IMR-90 (cell line): ENCODE results near the gene BMP10. TPM values are rescaled to one million over a fixed set of nuclear protein-coding genes. Genes with fewer than 3 reads are reported as not detected.

Experiments used
- ATAC-seq: fragments of 200-7000 bp; cut with Tn5 transposase; 2 replicates; pipeline ENCODE4 v1.9.1; 2020; ENCODE audit warnings: low read depth, mild to moderate bottlenecking, moderate library complexity
- BruUV-seq: library from RNA; stranded (reverse); fragments of 400-500 nt; replicated peaks from 2 replicates; lab custom pipeline; 2021; lab: Mats Ljungman, UMichigan
- CTCF ChIA-PET: fragments of 300-600 bp; formaldehyde crosslinking; extraction: SDS; loops from one replicate; lab custom pipeline; 2021; ENCODE audit warnings: antibody characterized with exemption; lab: Yijun Ruan, JAX
- POLR2A ChIA-PET: fragments of 300-600 bp; sonication (Branson Sonifier 250); formaldehyde crosslinking; loops from one replicate; lab custom pipeline; 2022; ENCODE audit warnings: antibody characterized with exemption; ENCODE audit not compliant: unreplicated experiment; lab: Charles Lee
- DNase-seq: peaks from one replicate; pipeline ENCODE4 v3.0.0; 2013
- H2AFZ ChIP-seq: replicated peaks from 2 replicates; pipeline ENCODE3; 2013; ENCODE audit warnings: low read length, mild to moderate bottlenecking; ENCODE audit not compliant: poor library complexity
- H2AK5ac ChIP-seq: 2 replicates; pipeline ENCODE4 v1.6.1; 2013; ENCODE audit warnings: low read depth, low read length, inconsistent platforms
- H2AK9ac ChIP-seq: replicated peaks from 2 replicates; pipeline ENCODE3; 2013; ENCODE audit warnings: mild to moderate bottlenecking, low read depth, low read length, moderate library complexity; ENCODE audit not compliant: poor library complexity
- H2BK120ac ChIP-seq: 2 replicates; pipeline ENCODE4 v1.6.1; 2013; ENCODE audit warnings: low read depth, low read length, inconsistent platforms
- H2BK15ac ChIP-seq: 3 replicates; pipeline ENCODE4 v1.6.1; 2013; ENCODE audit warnings: low read depth, low read length, inconsistent platforms
- H2BK20ac ChIP-seq: 2 replicates; pipeline ENCODE4 v1.6.1; 2013; ENCODE audit warnings: low read depth, mild to moderate bottlenecking, inconsistent platforms, low read length, moderate library complexity
- H2BK5ac ChIP-seq: 2 replicates; pipeline ENCODE4 v1.6.1; 2013; ENCODE audit warnings: mild to moderate bottlenecking, low read depth, low read length, inconsistent platforms; ENCODE audit not compliant: poor library complexity, severe bottlenecking
- H3K14ac ChIP-seq: replicated peaks from 2 replicates; pipeline ENCODE4 v1.6.1; 2013; ENCODE audit warnings: low read depth, low read length, inconsistent platforms
- H3K18ac ChIP-seq: 2 replicates; pipeline ENCODE4 v1.6.1; 2013; ENCODE audit warnings: low read depth, low read length, control low read depth
- H3K23ac ChIP-seq: 2 replicates; pipeline ENCODE4 v1.6.1; 2013; ENCODE audit warnings: low read depth, low read length, inconsistent platforms
- H3K27ac ChIP-seq: 2 replicates; pipeline ENCODE4 v1.5.1; 2013; ENCODE audit warnings: mild to moderate bottlenecking, control low read depth, low read length; ENCODE audit not compliant: insufficient read depth
- H3K27me3 ChIP-seq: 2 replicates; pipeline ENCODE4 v1.6.1; 2013; ENCODE audit warnings: low read length; ENCODE audit not compliant: control insufficient read depth, insufficient read depth
- H3K36me3 ChIP-seq: 2 replicates; pipeline ENCODE4 v1.6.1; 2013; ENCODE audit warnings: low read length, mixed read lengths; ENCODE audit not compliant: control insufficient read depth, insufficient read depth
- H3K4ac ChIP-seq: 2 replicates; pipeline ENCODE4 v1.6.1; 2013; ENCODE audit warnings: low read depth, low read length, inconsistent platforms
- H3K4me1 ChIP-seq: 2 replicates; pipeline ENCODE4 v1.6.1; 2013; ENCODE audit warnings: low read length, mixed read lengths; ENCODE audit not compliant: control insufficient read depth, insufficient read depth
- H3K4me2 ChIP-seq: 2 replicates; pipeline ENCODE4 v1.6.1; 2013; ENCODE audit warnings: low read depth, mild to moderate bottlenecking, control low read depth, low read length, moderate library complexity
- H3K4me3 ChIP-seq: 2 replicates; pipeline ENCODE4 v1.5.1; 2013; ENCODE audit warnings: low read depth, mild to moderate bottlenecking, control low read depth, low read length, moderate library complexity; ENCODE audit not compliant: insufficient read depth
- H3K56ac ChIP-seq: 2 replicates; pipeline ENCODE4 v1.6.1; 2013; ENCODE audit warnings: low read length, inconsistent platforms; ENCODE audit not compliant: insufficient read depth; ENCODE audit errors: extremely low read depth
- H3K79me1 ChIP-seq, 2 experiments: 2 replicates each; pipeline ENCODE4 v1.6.1; 2013; ENCODE audit warnings: low read length in 2 of 2, inconsistent platforms in 1 of 2, low read depth in 1 of 2
- H3K9ac ChIP-seq: 2 replicates; pipeline ENCODE4 v1.6.1; 2013; ENCODE audit warnings: low read depth, low read length, control low read depth
- H3K9me1 ChIP-seq: 2 replicates; pipeline ENCODE4 v1.6.1; 2013; ENCODE audit warnings: low read length, inconsistent platforms; ENCODE audit not compliant: insufficient read depth
- H3K9me3 ChIP-seq: 2 replicates; pipeline ENCODE4 v1.6.1; 2013; ENCODE audit warnings: low read length; ENCODE audit not compliant: control insufficient read depth, insufficient read depth
- H4K20me1 ChIP-seq: 2 replicates; pipeline ENCODE4 v1.6.1; 2013; ENCODE audit warnings: low read length, inconsistent platforms; ENCODE audit not compliant: insufficient read depth
- H4K5ac ChIP-seq: 2 replicates; pipeline ENCODE4 v1.6.1; 2013; ENCODE audit warnings: mild to moderate bottlenecking, low read depth, low read length, control low read depth
- H4K8ac ChIP-seq, 2 experiments: 2 replicates each; pipeline ENCODE4 v1.6.1; 2013; ENCODE audit warnings: low read depth in 2 of 2, low read length in 2 of 2, control low read depth in 1 of 2, inconsistent platforms in 1 of 2
- H4K91ac ChIP-seq: 2 replicates; pipeline ENCODE4 v1.6.1; 2013; ENCODE audit warnings: low read depth, low read length, inconsistent platforms; ENCODE audit not compliant: insufficient read depth
- MXI1 ChIP-seq: IDR thresholded peaks from 2 replicates; pipeline ENCODE4 v1.6.1; 2012; ENCODE audit warnings: low read depth, mild to moderate bottlenecking, low read length, moderate library complexity, borderline replicate concordance
- WGBS, 2 experiments: methylation state at CpG; one replicate each; pipeline versions ENCODE4 v1.1.5 to v1.1.7; 2013; ENCODE audit warnings: missing lambda C conversion rate in 2 of 2; ENCODE audit not compliant: insufficient read length in 1 of 2; ENCODE audit errors: extremely low coverage in 2 of 2; 5-methylcytosine and 5-hydroxymethylcytosine counted together
- dilution Hi-C: fragments of 300-500 bp; cut with HindIII; formaldehyde crosslinking; loops from one replicate; pipeline ENCODE4 v1.14.3; 2018; ENCODE audit warnings: low sequenced_read_pairs; ENCODE audit not compliant: unreplicated experiment
- in situ Hi-C: fragments of 300-500 bp; cut with MboI; formaldehyde crosslinking; loops from 3 replicates; pipeline ENCODE4 v1.14.3; 2019; ENCODE audit warnings: low sequenced_read_pairs, inconsistent platforms, mixed read lengths
- intact Hi-C: fragments of 100-400 bp; cut with micrococcal nuclease; formaldehyde crosslinking; loops from 2 replicates; pipeline ENCODE4 v1.10.0; 2022
- polyA plus RNA-seq, 3 experiments: library from polyadenylated mRNA; depleted of rRNA; stranded (reverse); fragments of >200 nt; gene quantifications; 2 replicates each; pipeline ENCODE4 v1.2.3, GENCODE V29; 2012; ENCODE audit warnings: low replicate concordance in 1 of 3
- total RNA-seq: library from RNA; depleted of rRNA; stranded (reverse); fragments of >200 nt; gene quantifications from 2 replicates; pipeline ENCODE4 v1.2.3, GENCODE V29; 2012

BMP10 gene
- total and polyA plus RNA-seq, 2 of the 4 experiments (the other 2 are of a cell fraction), result not detected

DNA sequence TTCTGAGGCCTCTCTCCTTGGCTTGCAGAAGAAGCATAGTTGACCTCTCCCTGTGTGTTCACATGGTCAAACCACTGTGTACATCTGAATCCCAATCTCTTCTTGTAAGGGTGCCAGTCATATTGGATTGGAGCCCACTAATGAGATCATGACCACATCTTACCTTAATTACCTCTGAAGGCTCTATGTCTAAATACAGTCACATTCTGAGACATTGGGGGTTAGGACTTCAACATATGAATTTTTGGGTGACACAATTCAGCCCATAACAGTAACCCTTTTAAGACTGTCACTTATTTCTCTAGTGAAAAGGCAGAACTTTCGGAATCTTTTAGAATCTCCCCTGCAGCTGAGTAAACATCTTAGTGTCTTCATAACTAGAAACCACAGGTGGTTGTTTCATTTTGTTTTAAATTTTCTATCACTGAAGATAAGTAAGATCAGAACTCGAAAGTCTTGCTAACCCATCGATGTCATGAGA lies 33.3 kb downstream of the BMP10 start:
- Histone ChIP-seq H3K18ac (no peak overlapping the region), H3K27ac (no peak overlapping the region), H4K5ac (no peak overlapping the region), H2AK5ac (no peak overlapping the region), H2AFZ (no peak overlapping the region), H3K4ac (no peak overlapping the region), H4K8ac (no peak overlapping the region), H3K9me1 (peaks cover 3% of the 10 kb centered on the region; the same call in 1 of the 2 replicates), H4K20me1 (no peaks in the 10 kb centered on the region), H3K9me3 (no peaks in the 10 kb centered on the region), H2AK9ac (no peak overlapping the region), H2BK120ac (no peak overlapping the region), H3K79me1 (no peaks in the 10 kb centered on the region), H2BK15ac (no peak overlapping the region), H3K9ac (no peak overlapping the region), H3K56ac (no peak overlapping the region), H2BK20ac (peak overlapping the region; percentile 6; the same call in 1 of the 2 replicates), H3K23ac (no peak overlapping the region), H3K4me1 (no peaks in the 10 kb centered on the region; the same call in 1 of the 2 replicates), H3K27me3 (no peaks in the 10 kb centered on the region), H3K14ac (no peak overlapping the region), H4K91ac (no peak overlapping the region), H2BK5ac (no peak overlapping the region), H3K36me3 (no peaks in the 10 kb centered on the region), H3K4me2 (no peak overlapping the region), H3K4me3 (no peak overlapping the region)
- peak; percentile 40; the same call in 1 of the 2 replicates for ATAC-seq
- WGBS, 2 experiments, result no CpG with 5 or more reads among the region's 3 CpGs
- no peak for TF ChIP-seq MXI1
- POLR2A ChIA-PET, result no interaction called here
- CTCF ChIA-PET, result interaction anchor here (0.6 to 2.1 kb wide), 3 partner anchors 9 to 75 kb away, joined by 3 to 8 read pairs (median 7); no protein-coding TSS in a partner anchor
- BruUV-seq, result no TSS peak
- peak; percentile 85 for DNase-seq
- in situ Hi-C loops, result no loop called here
- dilution Hi-C loops, result no loop called here
- intact Hi-C loops, result loop anchor here (2.0 kb wide), 1 partner anchor 87 kb away; no protein-coding TSS in a partner anchor
